ENCODE data around the gene PGAP1. TPM values are rescaled to one million over a fixed set of nuclear protein-coding genes. Genes with fewer than 3 reads are reported as not detected.

PGAP1 gene
- total RNA-seq, 4 donors from 2014 or later: 6.5 to 15.6 (median 9.2) TPM

- Histone ChIP-seq H3K4me3 (no peak overlapping the region), H3K27ac (no peak overlapping the region), H3K4me1 (no peaks in the 10 kb centered on the region), H3K36me3 (peaks cover 0 to 34% (median 0%) of the 10 kb centered on the region in 3 donors), H3K27me3 (no peaks in the 10 kb centered on the region), H3K9me3 (no peaks in the 10 kb centered on the region)
- TF ChIP-seq CTCF (IDR thresholded peaks at IDR 0.05) (no peak), POLR2A (IDR thresholded peaks at IDR 0.05) (no peak)
- intact Hi-C loops (cut with DNase I): no loop called here
- no peak for DNase-seq
- WGBS, 2 donors: 53 to 62% methylated on average over 1 of the region's 1 CpG
These were observed 75.4 kb downstream of the PGAP1 start for GRCh38 chr2:196851088-196851487.

DNA sequence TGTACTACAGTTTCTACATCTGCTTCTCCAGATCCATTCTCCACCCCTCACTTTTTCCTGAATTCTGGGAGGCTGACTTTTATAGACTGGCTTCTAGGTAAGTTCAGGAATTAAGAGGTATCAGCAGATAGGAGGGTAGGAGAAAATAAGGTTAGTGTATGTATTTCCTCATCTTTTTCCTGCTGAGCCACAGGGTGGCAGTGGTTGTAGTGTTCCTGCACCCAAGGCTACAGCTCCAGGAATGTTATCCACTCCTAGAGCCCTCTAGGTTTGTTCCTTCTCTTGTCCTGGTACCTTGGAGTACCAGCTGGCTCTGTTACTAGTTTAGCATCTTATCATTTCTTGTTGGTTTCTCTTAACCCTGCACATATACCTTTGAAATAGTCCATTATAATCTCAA lies 76.6 kb downstream of the PGAP1 start:
- Histone ChIP-seq H3K27me3 (no peaks in the 10 kb centered on the region), H3K4me3 (no peak overlapping the region), H3K36me3 (peaks cover 0 to 37% (median 0%) of the 10 kb centered on the region in 3 donors), H3K9me3 (no peaks in the 10 kb centered on the region), H3K27ac (no peak overlapping the region), H3K4me1 (no peaks in the 10 kb centered on the region)
- intact Hi-C loops (cut with DNase I): no loop called here
- DNase-seq: no peak
- TF ChIP-seq POLR2A (IDR thresholded peaks at IDR 0.05): no peak
- peak in 2 of 6 experiments; percentile 16 to 40 for TF ChIP-seq CTCF (IDR thresholded peaks at IDR 0.05)

DNA sequence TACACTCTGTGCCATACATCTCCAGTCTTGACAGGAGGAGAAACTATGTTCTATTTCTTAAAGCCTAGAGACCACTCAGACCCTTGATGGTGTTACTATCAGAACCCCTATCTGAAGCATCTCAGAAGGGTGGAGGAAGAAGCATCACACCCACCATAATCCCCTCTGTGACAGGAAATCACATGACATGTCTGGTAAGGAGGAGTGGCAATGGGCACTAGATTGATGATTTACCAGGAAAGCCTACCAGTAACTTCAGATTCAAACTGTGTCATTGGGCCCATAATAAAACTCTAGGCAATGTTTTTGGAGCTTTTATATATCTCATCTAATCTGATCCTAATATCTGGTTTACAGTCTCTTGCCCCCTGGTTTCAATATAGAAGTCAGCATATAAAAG lies 80.2 kb downstream of the PGAP1 start:
- Histone ChIP-seq H3K9me3 (no peaks in the 10 kb centered on the region), H3K27me3 (no peaks in the 10 kb centered on the region), H3K36me3 (peaks cover 0 to 63% (median 0%) of the 10 kb centered on the region in 3 donors), H3K4me3 (no peak overlapping the region), H3K4me1 (no peaks in the 10 kb centered on the region), H3K27ac (no peak overlapping the region)
- TF ChIP-seq POLR2A (IDR thresholded peaks at IDR 0.05) (no peak), CTCF (IDR thresholded peaks at IDR 0.05) (no peak)
- intact Hi-C loops (cut with DNase I): no loop called here
- no peak for DNase-seq

DNA sequence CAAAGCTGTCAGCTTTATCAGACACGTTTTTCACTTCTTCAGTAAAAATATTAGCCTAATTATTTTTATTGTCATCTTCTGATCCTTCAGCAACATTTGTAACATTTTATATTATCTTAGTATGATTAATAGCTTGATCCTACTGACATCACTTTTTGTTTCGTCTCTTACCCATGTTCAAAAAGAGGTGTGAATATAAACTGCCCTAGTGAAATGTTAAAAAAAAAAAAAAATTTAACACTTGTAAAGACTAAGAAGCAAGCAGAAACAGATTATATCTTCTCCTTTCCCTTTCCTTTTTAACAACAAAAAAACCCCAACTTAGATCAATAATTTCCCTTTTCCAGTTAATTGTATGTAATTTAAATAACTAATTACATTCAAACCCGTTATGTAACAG lies 81.1 kb downstream of the PGAP1 start:
- no peak overlapping the region for H3K27ac ChIP-seq
- no peak for TF ChIP-seq CTCF (IDR thresholded peaks at IDR 0.05)
- no peak for TF ChIP-seq POLR2A (IDR thresholded peaks at IDR 0.05)
- DNase-seq: no peak
- no peaks in the 10 kb centered on the region for H3K27me3 ChIP-seq
- no peaks in the 10 kb centered on the region for H3K4me1 ChIP-seq
- peaks cover 0 to 72% (median 0%) of the 10 kb centered on the region in 3 donors for H3K36me3 ChIP-seq
- H3K9me3 ChIP-seq: no peaks in the 10 kb centered on the region
- 78 to 83% methylated on average over 3 of the region's 3 CpGs for WGBS, 2 donors
- no peak overlapping the region for H3K4me3 ChIP-seq
- intact Hi-C loops (cut with DNase I): no loop called here

DNA sequence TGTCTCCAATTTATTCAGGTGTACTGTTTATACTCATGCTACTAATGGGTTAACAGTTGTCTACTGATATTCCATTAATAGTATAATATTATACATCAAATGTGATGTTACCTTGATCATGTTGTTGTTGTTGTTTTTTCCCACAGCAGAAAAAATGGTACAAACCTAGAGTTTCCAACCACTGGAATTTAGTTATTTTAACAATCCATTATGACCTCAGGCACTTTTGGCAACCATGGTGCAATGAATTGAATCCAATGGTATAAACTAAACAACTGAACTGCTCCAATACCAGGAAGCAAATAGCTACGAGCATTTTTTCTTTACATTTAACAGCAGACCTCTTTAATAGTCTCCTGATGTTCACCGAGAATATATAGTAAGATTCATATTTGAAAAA lies 86.3 kb downstream of the PGAP1 start:
- WGBS, 2 donors: 59 to 70% methylated on average over 2 of the region's 2 CpGs
- no peak for TF ChIP-seq CTCF (IDR thresholded peaks at IDR 0.05)
- TF ChIP-seq POLR2A (IDR thresholded peaks at IDR 0.05): no peak
- H3K36me3 ChIP-seq: peaks cover 0 to 86% (median 0%) of the 10 kb centered on the region in 3 donors
- H3K9me3 ChIP-seq: no peaks in the 10 kb centered on the region
- H3K27ac ChIP-seq: no peak overlapping the region
- H3K4me1 ChIP-seq: peaks cover 0 to 8% (median 0%) of the 10 kb centered on the region in 3 donors
- no peaks in the 10 kb centered on the region for H3K27me3 ChIP-seq
- no peak overlapping the region for H3K4me3 ChIP-seq
- intact Hi-C loops (cut with DNase I): no loop called here
- no peak for DNase-seq
